HG03060 (cell line): ENCODE results near the gene ULBP2.

ENCODE experiments used
- ATAC-seq: cut with Tn5 transposase; IDR thresholded peaks from one replicate; pipeline ENCODE4 v1.9.1; 2021; ENCODE audit warnings: low read depth, moderate number of reproducible peaks; ENCODE audit not compliant: unreplicated experiment

Gene ULBP2

GRCh38 chr6:149941583-149942460 lies at the start of gene ULBP2:
ULBP2 (plus strand) TSS chr6:149942014; CDS start chr6:149942073, 59 bp downstream.
- ATAC-seq, result no peak

DNA sequence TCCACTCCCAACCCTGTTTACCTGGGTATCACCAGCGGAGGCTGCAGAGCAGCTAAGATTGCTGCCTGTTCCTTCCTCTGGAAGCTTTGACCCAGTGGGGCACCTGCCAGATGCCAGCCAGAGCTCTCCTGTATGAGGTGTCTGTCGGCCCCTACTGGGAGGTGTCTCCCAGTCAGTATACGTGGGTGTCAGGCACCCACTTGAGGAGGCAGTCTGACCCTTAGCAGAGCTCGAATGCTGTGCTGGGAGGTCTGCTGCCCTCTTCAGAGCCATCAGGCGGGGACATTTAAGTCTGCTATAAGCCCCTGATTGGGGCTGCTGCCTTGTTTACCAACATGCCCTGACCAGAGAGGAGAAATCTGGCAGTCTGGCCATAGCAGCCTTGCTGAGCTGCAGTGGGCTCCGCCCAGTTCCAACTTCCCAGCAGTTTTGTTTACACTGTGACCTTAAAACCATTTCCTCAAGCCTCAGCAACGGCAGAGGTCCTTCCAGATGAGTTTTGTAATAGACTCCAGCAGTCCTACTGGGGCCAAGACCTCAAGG lies 46.7 kb upstream of the ULBP2 start:
- ATAC-seq, result no peak

DNA sequence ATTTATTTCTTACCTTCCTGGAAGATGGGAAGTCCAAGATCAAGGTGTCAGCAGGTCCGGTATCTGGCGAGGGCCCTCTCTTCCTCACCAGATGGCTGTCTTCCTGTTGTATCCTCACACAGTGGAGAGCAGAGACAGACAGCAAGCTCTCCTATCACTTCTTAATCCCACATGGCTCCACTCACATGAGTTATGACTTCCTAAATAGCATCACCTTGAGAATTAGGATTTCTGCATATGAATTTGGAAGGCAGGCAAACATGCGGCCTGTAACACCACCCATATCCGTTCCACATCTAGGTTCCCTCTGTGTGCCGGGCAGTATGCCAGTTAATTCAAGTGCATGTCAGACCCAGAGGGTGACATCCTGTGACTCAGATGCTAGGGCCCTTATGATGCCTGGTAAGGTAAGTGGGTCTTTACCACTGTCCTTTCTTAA lies 46.0 kb upstream of the ULBP2 start:
- no peak for ATAC-seq

DNA sequence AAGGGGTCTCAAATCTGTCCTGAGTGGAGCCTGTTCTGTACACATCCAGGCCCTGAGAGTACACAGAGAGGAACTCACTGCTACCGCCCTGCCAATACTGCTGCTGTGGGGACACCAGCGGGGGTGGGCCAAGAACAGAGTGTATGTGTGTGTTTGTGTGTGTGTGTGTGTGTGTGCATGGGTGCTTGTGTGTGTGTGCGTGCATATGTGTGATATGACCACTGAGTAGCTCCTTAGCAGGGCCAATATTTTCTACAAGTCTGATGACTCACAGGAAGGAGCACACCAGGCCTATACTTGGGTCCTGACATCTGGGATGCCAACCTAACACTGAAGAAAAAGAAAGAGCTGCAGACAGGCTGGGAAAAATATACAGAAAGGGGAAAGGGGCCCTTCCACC lies 45.3 kb upstream of the ULBP2 start:
- no peak for ATAC-seq

DNA sequence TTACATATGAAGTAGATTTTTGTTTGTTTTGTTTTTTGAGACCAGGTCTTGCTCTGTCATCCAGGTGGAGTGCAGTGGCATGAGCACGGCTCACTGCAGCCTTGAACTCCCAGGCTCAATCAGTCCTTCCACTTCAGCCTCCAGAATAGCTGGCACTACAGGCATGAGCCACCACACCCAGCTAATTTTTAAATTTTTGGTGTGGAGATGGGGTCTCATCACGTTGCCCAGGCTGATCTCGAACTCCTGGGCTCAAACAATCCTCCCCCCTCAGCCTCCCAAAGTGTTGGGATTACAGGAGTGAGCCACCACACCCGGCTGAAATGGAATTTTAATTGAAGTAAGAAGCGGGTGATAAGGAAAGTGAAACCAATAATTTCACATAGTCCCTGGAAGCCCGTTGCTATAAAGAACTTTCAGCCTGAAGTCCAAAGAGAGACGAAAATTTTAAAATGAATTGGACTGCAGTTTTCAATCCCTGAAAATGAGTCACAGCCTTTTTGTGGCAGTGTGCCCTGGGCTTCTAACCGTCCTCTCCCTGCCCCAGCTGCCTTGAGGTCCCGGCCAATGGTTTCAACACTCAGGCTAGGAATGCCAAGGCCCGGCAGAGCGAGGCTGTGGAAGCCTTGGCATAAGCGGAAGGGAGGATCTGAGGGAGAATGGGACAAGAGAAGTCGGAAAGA lies 44.7 kb upstream of the ULBP2 start:
- ATAC-seq, result no peak

- no peak for ATAC-seq
Measured at GRCh38 chr6:149897855-149898744, 43.7 kb upstream of the ULBP2 start, which contains the start of gene RAET1E. RAET1E (minus strand) TSS chr6:149898113; CDS start chr6:149890901, 7,212 bp downstream.

DNA sequence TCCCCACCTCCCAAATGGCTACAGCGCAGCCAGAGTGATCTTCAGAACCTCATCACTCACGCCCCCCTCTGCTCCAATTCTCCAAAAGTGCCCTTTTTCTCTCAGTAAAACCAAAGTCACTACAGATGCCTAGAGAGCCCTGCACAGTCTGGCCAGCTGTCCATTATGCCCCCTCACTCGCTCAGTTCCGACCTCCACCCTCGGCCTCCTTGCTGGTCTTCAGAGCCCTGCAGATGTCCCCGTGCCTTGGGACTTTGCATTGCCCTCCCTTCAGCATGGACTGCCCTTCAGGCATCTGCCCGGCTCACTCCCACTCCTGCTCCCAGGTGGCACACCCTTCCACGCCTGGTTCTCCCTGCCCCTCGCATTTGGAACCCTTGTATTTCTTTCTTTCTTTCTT lies 42.8 kb upstream of the ULBP2 start:
- ATAC-seq, result no peak

DNA sequence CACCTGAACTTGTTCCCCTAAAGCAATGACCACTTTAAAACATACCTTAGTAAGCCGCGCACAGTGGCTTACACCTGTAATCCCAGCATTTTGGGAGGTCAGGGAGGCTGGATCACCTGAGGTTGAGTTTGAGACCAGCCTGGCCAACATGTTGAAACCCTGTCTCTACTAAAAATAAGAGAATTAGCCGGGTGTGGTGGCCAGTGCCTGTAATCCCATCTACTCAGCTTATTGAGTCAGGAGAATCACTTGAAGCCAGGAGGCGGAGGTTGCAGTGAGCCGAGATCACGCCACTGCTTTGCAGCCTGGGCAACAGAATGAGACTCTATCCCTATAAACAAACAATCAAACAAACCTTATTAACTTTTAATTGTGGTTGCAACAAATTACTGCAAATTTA lies 42.3 kb upstream of the ULBP2 start:
- no peak for ATAC-seq

DNA sequence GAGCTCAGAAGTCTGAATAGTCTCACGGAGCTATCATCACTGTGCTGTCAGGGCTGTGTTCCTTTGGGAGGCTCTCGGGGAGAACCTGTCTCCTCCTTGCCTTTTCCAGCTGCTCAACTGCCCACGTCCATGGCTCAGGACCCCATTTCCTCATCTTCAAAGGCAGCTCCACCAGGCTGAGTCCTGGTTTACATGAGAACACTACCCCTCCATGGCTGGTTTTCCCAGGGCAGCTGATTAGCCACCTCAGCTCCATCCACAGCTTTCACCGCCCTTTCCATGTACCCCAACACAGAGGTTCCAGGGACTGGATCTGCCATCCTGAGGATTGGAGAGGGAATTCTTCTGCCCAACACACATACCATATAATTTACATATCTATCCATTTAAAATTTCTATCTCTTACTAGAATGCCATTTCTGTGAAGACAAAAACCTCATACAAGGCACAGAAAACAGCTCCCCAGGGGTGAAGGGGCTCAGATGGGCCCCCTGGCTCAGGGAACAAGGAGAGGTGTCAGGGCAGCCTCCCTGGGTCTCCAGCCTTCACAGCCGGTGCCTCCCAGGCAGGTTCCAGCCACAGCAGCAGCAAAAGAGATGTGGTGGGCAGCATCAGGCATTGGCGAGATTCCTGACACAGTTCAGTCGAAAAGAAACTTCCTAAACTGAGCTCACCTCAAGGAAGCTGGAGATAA lies 41.7 kb upstream of the ULBP2 start:
- ATAC-seq, result no peak

DNA sequence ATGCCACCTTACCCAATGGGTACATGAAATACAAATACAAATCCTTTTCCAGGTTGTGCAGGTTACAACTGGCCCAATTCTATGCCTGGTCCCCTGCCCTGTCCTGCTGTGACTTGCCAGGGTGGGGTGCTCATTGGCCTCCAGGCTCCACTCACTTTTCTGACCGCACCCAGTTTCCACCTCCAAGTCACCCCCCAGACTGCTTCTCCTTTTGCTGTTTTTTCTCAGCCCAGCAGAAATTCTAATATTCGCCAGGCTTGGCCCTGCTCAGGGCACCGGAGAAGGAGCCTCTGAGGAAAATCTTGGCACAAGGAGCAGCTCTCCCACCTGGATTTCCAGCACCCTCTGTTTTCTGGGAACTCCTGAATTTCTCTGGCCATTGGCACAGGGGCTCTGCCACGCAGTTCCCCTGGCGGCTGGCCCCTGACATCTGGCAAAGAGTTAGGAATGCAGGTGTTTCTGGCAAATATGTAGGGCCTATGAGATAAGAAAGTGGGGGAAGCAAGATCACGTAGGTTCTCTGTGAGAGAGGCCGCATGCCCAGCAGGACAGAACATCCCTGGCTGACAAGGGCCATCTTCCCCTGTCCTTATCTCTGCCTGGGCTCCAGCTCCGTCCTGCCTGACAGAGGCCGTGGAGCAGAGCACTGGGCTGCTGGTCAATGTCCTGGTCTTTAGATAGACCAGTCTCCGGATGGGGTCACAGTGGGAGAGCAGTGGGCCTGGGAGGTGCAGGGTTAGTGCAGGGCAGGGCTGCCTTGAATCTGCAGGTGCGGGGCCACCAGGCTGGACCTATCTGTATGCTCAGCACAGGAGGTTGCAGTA lies 41.0 kb upstream of the ULBP2 start:
- no peak for ATAC-seq

DNA sequence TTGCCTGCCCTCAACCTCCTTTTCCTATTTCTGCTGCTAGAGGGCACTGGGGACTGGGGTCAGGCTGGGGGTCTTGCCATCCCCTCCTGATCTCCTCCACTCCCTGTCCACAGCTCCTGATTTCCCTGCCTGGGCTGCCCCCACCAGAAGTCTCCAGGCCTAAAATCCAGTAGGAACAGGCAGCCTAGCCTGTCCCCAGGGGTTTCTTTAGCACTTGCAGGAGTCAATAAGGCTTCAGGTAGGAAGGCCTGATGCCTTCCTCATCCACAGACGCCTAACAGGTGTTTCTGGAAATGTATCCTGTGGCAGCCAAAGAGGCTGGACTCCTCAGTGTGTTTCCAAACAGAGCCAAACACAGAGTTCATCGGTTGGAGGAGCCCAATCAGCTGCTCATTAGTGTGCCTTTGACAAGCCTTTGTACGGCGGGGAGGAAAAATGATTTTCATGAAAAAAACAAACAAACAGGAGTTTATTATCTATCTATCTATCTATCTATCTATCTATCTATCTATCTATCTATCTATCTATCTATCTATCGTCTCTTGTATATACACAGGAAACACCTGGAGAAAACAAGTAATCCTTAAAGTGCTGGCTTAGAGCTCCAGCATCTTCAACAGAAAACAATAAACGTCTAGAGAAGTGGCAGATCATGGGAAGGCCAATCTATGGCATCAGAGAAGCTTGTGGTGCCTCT lies 40.2 kb upstream of the ULBP2 start:
- ATAC-seq, result no peak

GRCh38 chr6:149903938-149904611 lies 37.7 kb upstream of the ULBP2 start:
- no peak for ATAC-seq

DNA sequence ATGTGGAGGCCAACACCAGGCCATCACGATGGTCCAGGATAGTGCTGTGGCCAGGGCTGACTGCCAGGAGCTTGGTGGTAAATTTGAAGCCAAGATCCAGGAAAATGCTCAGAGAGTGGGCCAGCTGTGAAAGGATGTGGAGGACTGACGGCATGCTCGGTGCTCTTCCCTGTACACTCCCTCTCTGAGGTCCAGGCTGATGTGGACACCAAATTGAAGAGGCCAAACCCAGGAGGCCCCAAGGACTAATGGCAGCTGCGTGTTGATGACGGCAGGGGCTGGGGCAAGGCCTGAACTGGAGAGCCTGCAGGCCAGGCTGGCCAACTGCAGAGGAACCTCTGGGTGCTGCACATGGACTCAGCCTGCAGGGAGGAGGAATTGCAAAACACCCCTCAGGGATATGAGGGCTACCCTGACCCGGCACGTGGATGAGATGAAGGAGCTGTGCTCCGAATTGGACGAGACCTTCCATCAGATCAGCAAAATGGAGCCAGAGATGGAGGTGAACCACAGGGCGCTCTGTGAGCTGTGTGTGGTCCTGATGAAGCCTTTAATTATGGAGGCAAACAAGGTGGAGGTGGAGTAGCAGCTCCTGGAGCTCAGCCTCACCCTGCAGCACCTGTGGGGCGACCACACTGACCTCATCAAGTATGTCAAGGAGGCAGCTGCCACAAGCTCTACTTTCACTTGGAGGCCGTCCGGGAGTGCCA lies 37.0 kb upstream of the ULBP2 start:
- no peak for ATAC-seq

GRCh38 chr6:149905371-149905910 lies 36.4 kb upstream of the ULBP2 start:
- ATAC-seq, result no peak

DNA sequence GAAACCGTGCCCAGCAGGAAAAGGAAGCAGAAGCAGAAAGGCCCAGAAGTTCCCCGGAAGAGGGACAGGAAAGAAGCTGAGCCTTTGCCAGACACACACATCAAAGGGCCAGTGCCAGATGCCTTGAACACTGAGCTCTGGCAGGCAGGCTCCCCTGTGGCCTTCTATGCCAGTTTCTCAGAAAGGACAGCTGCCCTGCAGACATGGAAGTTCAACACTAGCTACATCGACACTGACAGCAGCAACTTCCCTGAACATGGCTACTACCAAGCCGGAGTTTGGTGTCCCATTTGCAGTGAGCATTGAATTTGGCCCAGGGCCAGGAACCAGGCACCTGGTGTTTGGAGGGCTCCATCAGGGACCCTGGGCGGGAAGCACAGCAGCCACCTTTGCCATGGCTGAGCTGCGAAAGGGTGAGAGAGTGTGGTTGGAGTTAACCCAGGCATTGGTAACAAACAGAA lies 35.9 kb upstream of the ULBP2 start:
- ATAC-seq, result no peak

- no peak for ATAC-seq
Measured at GRCh38 chr6:149906405-149906804, 35.4 kb upstream of the ULBP2 start.

DNA sequence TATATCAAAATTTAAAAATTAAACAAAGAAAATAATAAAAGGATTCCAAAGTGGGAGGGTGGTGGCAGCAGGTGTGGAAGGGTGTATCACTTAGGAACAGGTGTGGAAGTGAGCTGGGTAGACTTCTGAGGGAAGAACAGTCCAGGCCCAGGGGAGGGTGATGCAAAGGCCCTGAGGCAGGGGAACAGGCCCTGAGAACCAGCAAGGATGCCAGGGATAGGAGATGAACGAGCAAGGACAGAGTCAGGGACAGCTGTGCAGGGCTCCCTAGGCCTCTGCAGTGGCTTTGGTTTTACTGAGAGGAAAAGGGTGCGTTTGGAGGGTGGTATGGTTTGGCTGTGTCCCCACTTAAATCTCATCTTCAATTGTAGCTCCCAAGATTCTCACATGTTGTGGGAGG lies 34.5 kb upstream of the ULBP2 start:
- ATAC-seq, result no peak
